GM12878 (cell line): ENCODE results near the gene E2F1. TPM values are rescaled to one million over a fixed set of nuclear protein-coding genes. Genes with fewer than 3 reads are reported as not detected.

Source experiments
- BACH1 ChIP-seq: fragments of 450-650 bp; IDR thresholded peaks from 2 replicates; pipeline ENCODE4 v1.6.1; 2017; ENCODE audit warnings: mild to moderate bottlenecking, borderline replicate concordance
- BHLHE40 ChIP-seq, 2 experiments: fragments of 450-650 bp in 1 of 2; IDR thresholded peaks; 2 replicates each; pipeline ENCODE4 v1.6.1; 2011 to 2017; ENCODE audit warnings: low read depth in 2 of 2, borderline replicate concordance in 1 of 2, improper control_type of control experiment in 1 of 2, low read length in 1 of 2, mild to moderate bottlenecking in 1 of 2
- CHD1 ChIP-seq: IDR thresholded peaks from 2 replicates; pipeline ENCODE4 v1.6.1; 2012; ENCODE audit warnings: low read depth, low read length, improper control_type of control experiment
- FOXM1 ChIP-seq: IDR thresholded peaks from 2 replicates; pipeline ENCODE4 v1.6.1; 2012; ENCODE audit warnings: low read depth, mild to moderate bottlenecking, inconsistent platforms, low read length, moderate library complexity
- IKZF2 ChIP-seq, 2 experiments: fragments of 450-650 bp; IDR thresholded peaks; 2 replicates each; pipeline ENCODE4 v1.6.1; 2017; ENCODE audit warnings: mild to moderate bottlenecking in 2 of 2, moderate library complexity in 2 of 2
- JUND ChIP-seq: IDR thresholded peaks from 2 replicates; pipeline ENCODE4 v1.6.1; 2012; ENCODE audit warnings: low read depth, mild to moderate bottlenecking, low read length, improper control_type of control experiment, moderate library complexity
- MYC ChIP-seq: IDR thresholded peaks from 2 replicates; pipeline ENCODE4 v1.6.1; 2011; ENCODE audit warnings: mild to moderate bottlenecking, low read length, moderate library complexity, inconsistent platforms; ENCODE audit not compliant: insufficient read depth, insufficient replicate concordance, insufficient read length, severe bottlenecking
- NBN ChIP-seq: fragments of 450-650 bp; IDR thresholded peaks from 2 replicates; pipeline ENCODE4 v1.6.1; 2016
- NR2F1 ChIP-seq: fragments of 450-650 bp; conservative IDR thresholded peaks from 2 replicates; pipeline ENCODE4 v1.6.1; 2017; ENCODE audit warnings: mild to moderate bottlenecking
- polyA plus RNA-seq, 11 experiments: library from polyadenylated mRNA; depleted of rRNA in 4 of 11; unstranded in 6 of 11; stranded (reverse) in 5 of 11; fragments of >200 nt; fragmentation: Nextera tagmentation in 4 of 11; fragmentation: Illumina TruSeq in 1 of 11; extraction: Ambion mirVana in 4 of 11; extraction: Trizol in 1 of 11; gene quantifications; 1 replicate in 1 of 11; 2 replicates in 10 of 11; pipeline versions ENCODE4 v1.2.1 to v1.2.3, GENCODE V29; 2011 to 2016; ENCODE audit warnings: inconsistent platforms in 2 of 11, missing spikeins in 2 of 11, low read depth in 1 of 11
- total RNA-seq, 4 experiments: library from RNA; depleted of rRNA in 3 of 4; stranded (reverse); fragments of >200 nt in 3 of 4; fragmentation: Illumina TruSeq in 1 of 4; extraction: Trizol in 1 of 4; gene quantifications; 2 replicates each; pipeline versions ENCODE4 v1.2.1 to v1.2.3, GENCODE V29; 2013 to 2021
- TF ChIP-seq, protein P1 (sequence below): IDR thresholded peaks from 2 replicates; pipeline ENCODE4 v1.6.1; 2012; ENCODE audit warnings: low read length, inconsistent platforms

Gene E2F1
- total and polyA plus RNA-seq, 10 of the 15 experiments (the other 5 are each of a cell fraction or from before 2014, with no cell fraction given): 0.29 to 50.2 (median 19.7) TPM

DNA sequence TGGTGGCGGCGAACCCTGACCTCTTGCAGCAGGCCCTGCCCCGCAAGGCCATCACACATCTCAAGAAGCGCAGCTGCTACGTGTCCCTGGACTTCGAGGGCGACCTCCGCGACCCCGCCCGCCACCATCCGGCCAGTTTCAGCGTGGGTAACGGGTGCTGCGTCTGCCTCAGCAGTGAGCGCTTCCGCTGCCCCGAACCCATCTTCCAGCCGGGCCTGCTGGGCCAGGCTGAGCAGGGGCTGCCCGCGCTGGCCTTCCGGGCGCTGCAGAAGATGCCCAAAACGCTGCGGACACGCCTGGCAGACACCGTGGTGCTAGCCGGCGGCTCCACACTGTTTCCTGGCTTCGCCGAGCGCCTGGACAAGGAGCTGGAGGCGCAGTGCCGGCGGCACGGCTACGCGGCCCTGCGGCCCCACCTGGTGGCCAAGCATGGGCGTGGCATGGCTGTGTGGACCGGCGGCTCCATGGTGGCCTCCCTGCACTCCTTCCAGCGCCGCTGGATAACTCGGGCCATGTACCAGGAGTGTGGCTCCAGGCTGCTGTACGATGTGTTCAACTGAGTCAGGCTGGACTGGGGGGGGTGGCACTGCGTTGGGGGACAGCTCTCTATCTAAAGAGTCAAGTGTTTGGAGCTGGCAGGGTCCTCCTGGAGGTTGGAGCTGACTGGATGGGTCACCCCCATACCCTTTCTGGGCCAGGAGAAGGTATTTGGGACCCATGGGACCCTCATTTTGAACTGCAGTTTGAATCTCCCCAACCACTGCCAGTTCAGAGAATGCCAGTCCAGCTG is 18.3 kb downstream of the E2F1 start (continued):
- TF ChIP-seq, protein P1, sequence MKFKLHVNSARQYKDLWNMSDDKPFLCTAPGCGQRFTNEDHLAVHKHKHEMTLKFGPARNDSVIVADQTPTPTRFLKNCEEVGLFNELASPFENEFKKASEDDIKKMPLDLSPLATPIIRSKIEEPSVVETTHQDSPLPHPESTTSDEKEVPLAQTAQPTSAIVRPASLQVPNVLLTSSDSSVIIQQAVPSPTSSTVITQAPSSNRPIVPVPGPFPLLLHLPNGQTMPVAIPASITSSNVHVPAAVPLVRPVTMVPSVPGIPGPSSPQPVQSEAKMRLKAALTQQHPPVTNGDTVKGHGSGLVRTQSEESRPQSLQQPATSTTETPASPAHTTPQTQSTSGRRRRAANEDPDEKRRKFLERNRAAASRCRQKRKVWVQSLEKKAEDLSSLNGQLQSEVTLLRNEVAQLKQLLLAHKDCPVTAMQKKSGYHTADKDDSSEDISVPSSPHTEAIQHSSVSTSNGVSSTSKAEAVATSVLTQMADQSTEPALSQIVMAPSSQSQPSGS: no peak
- TF ChIP-seq BACH1 (0 out of 2 replicates have a peak, but pooled peaks have one; percentile 31), JUND (no peak), NR2F1 (peak; percentile 83), BHLHE40 (IDR thresholded peaks at IDR 0.05; ENCODE audit: borderline replicate concordance in 1 of 2, low read depth in 2 of 2, low read length in 1 of 2) (peak in 1 of 2 experiments; percentile 37; a peak in 2 of 4 replicates), IKZF2 (IDR thresholded peaks at IDR 0.05) (peak in 1 of 2 experiments; percentile 42; a peak in 3 of 4 replicates), NBN (0 out of 2 replicates have a peak, but pooled peaks have one; percentile 51), MYC (peak; percentile 22), CHD1 (peak; percentile 38; the same call in 1 of the 2 replicates), FOXM1 (no peak)
